Vagina (tissue), 2 donors: Measurements from ENCODE around the gene TCHP. TPM values are rescaled to one million over a fixed set of nuclear protein-coding genes. Genes with fewer than 3 reads are reported as not detected.

Source experiments
- DNase-seq, 2 donors: peaks; one replicate each; pipeline ENCODE4 v3.0.0-alpha.2; 2017; ENCODE audit errors: extremely low spot score in 2 of 2
- H3K27ac ChIP-seq: fragments of 200-600 bp; sonication (generic); one replicate; pipeline ENCODE4 v1.5.1; 2019
- H3K27me3 ChIP-seq: fragments of 200-600 bp; sonication (generic); one replicate; pipeline ENCODE4 v1.5.1; 2019
- H3K36me3 ChIP-seq, 2 donors: fragments of 200-600 bp; sonication (generic); one replicate each; pipeline ENCODE4 v1.5.1; 2017 to 2019
- H3K4me1 ChIP-seq: fragments of 200-600 bp; sonication (generic); one replicate; pipeline ENCODE4 v1.5.1; 2019
- H3K4me3 ChIP-seq, 2 donors: fragments of 200-600 bp; sonication (generic); 1 replicate in 1 of 2; 2 replicates in 1 of 2; pipeline ENCODE4 v1.5.1; 2016 to 2019
- H3K9me3 ChIP-seq: fragments of 200-600 bp; sonication (generic); one replicate; pipeline ENCODE4 v1.5.1; 2019
- CTCF ChIP-seq, 3 experiments: fragments of 450-650 bp in 2 of 3; fragments of 200-600 bp in 1 of 3; sonication (generic) in 1 of 3; IDR thresholded peaks; one replicate each; pipeline ENCODE4 v1.5.1; 2017 to 2019; ENCODE audit warnings: antibody characterized with exemption in 3 of 3, mild to moderate bottlenecking in 2 of 3, moderate library complexity in 2 of 3
- POLR2A ChIP-seq, 2 donors: fragments of 450-650 bp; IDR thresholded peaks; one replicate each; pipeline ENCODE4 v1.6.1; 2017; ENCODE audit warnings: antibody characterized with exemption in 2 of 2, mild to moderate bottlenecking in 2 of 2, moderate library complexity in 2 of 2
- POLR2AphosphoS5 ChIP-seq, 2 donors: sonication (generic); formaldehyde crosslinking; IDR thresholded peaks; one replicate each; pipeline ENCODE4 v1.9.0; 2017; ENCODE audit warnings: antibody characterized with exemption in 2 of 2, mild to moderate bottlenecking in 2 of 2, low read depth in 1 of 2; ENCODE audit not compliant: insufficient read depth in 1 of 2
- intact Hi-C: fragments of 100-400 bp; cut with DNase I; formaldehyde crosslinking; loops from one replicate; pipeline ENCODE4 v1.15.1; 2023
- total RNA-seq: library from RNA; depleted of rRNA; stranded (reverse); fragments of >200 nt; gene quantifications from one replicate; pipeline ENCODE4 v1.2.3, GENCODE V29; 2016

TCHP gene
- total RNA-seq, 1 donor from 2014 or later, result 21.1 TPM

GRCh38 chr12:109900752-109901580 lies 892 bp downstream of the TCHP start:
- no peak for TF ChIP-seq CTCF (IDR thresholded peaks at IDR 0.05)
- Histone ChIP-seq H3K9me3 (no peaks in the 10 kb centered on the region), H3K4me1 (peaks cover 24% of the 10 kb centered on the region), H3K36me3 (peaks cover 3 to 33% of the 10 kb centered on the region in 2 donors), H3K27ac (peak overlapping the region; percentile 82), H3K4me3 (peak overlapping the region; percentile 73 to 88), H3K27me3 (no peaks in the 10 kb centered on the region)
- intact Hi-C loops, result no loop called here
- no peak for DNase-seq

GRCh38 chr12:109902891-109903418 lies 2.9 kb downstream of the TCHP start:
- Histone ChIP-seq H3K4me3 (no peak overlapping the region), H3K9me3 (no peaks in the 10 kb centered on the region), H3K27me3 (no peaks in the 10 kb centered on the region), H3K4me1 (peaks cover 24% of the 10 kb centered on the region), H3K36me3 (peaks cover 3 to 52% of the 10 kb centered on the region in 2 donors), H3K27ac (no peak overlapping the region)
- DNase-seq, result no peak
- TF ChIP-seq CTCF (IDR thresholded peaks at IDR 0.05) (no peak), POLR2AphosphoS5 (IDR thresholded peaks at IDR 0.05; ENCODE audit: insufficient read depth in 1 of 2, low read depth in 1 of 2) (no peak), POLR2A (IDR thresholded peaks at IDR 0.05) (no peak)
- intact Hi-C loops, result no loop called here

GRCh38 chr12:109905301-109905700 lies 5.2 kb downstream of the TCHP start:
- no peak for DNase-seq
- intact Hi-C loops, result no loop called here

GRCh38 chr12:109910254-109910968 lies 10.3 kb downstream of the TCHP start:
- no peak for TF ChIP-seq POLR2A (IDR thresholded peaks at IDR 0.05)
- TF ChIP-seq POLR2AphosphoS5 (IDR thresholded peaks at IDR 0.05; ENCODE audit: insufficient read depth in 1 of 2, low read depth in 1 of 2), result no peak
- TF ChIP-seq CTCF (IDR thresholded peaks at IDR 0.05), result no peak
- intact Hi-C loops, result no loop called here
- no peak for DNase-seq
- Histone ChIP-seq H3K27ac (no peak overlapping the region), H3K27me3 (no peaks in the 10 kb centered on the region), H3K4me3 (no peak overlapping the region), H3K36me3 (peaks cover 0 to 71% of the 10 kb centered on the region in 2 donors), H3K4me1 (no peaks in the 10 kb centered on the region), H3K9me3 (no peaks in the 10 kb centered on the region)

More at GRCh38 chr12:109905301-109905700, 5.2 kb downstream of the TCHP start:
- TF ChIP-seq POLR2AphosphoS5 (IDR thresholded peaks at IDR 0.05; ENCODE audit: insufficient read depth in 1 of 2, low read depth in 1 of 2) (no peak), POLR2A (IDR thresholded peaks at IDR 0.05) (no peak), CTCF (IDR thresholded peaks at IDR 0.05) (no peak)
- Histone ChIP-seq H3K4me3 (no peak overlapping the region), H3K27me3 (no peaks in the 10 kb centered on the region), H3K27ac (no peak overlapping the region), H3K9me3 (no peaks in the 10 kb centered on the region), H3K36me3 (peaks cover 3 to 64% of the 10 kb centered on the region in 2 donors), H3K4me1 (peaks cover 17% of the 10 kb centered on the region)
